HepG2 (cell line): Measurements from ENCODE around the gene USF1. TPM values are rescaled to one million over a fixed set of nuclear protein-coding genes. Genes with fewer than 3 reads are reported as not detected.

Source experiments
- ARID4A ChIP-seq: sonication (generic); formaldehyde crosslinking; IDR thresholded peaks from 2 replicates; pipeline ENCODE4 v1.5.0; 2020; ENCODE audit warnings: mild to moderate bottlenecking, missing genetic modification reagents, borderline replicate concordance
- ATF7 ChIP-seq, 2 experiments: fragments of 450-650 bp in 1 of 2; sonication (generic) in 1 of 2; formaldehyde crosslinking in 1 of 2; IDR thresholded peaks; 2 replicates each; pipeline versions ENCODE4 v1.4.0 to v1.6.1; 2016 to 2020; ENCODE audit warnings: antibody characterized with exemption in 1 of 2, mild to moderate bottlenecking in 1 of 2, missing genetic modification reagents in 1 of 2
- GLMP ChIP-seq: sonication (generic); formaldehyde crosslinking; IDR thresholded peaks from 2 replicates; pipeline ENCODE4 v1.9.0; 2021; ENCODE audit warnings: missing genetic modification reagents, mild to moderate bottlenecking, borderline replicate concordance
- KMT2A ChIP-seq: sonication (generic); formaldehyde crosslinking; IDR thresholded peaks from 2 replicates; pipeline ENCODE4 v1.4.0; 2020; ENCODE audit warnings: missing genetic modification reagents
- NFKB2 ChIP-seq: sonication (generic); formaldehyde crosslinking; IDR thresholded peaks from 2 replicates; pipeline ENCODE4 v1.4.0; 2020; ENCODE audit warnings: missing genetic modification reagents, borderline replicate concordance
- NR2C2 ChIP-seq: sonication (generic); formaldehyde crosslinking; IDR thresholded peaks from 2 replicates; pipeline ENCODE4 v1.4.0; 2020; ENCODE audit warnings: missing genetic modification reagents, mild to moderate bottlenecking, moderate library complexity, borderline replicate concordance
- NR2F6 ChIP-seq, 2 experiments: IDR thresholded peaks; 2 replicates each; pipeline ENCODE4 v1.6.1; 2016; ENCODE audit warnings: antibody characterized with exemption in 1 of 2, mild to moderate bottlenecking in 1 of 2
- PHF20 ChIP-seq: sonication (generic); formaldehyde crosslinking; IDR thresholded peaks from 2 replicates; pipeline ENCODE4 v1.5.0; 2020; ENCODE audit warnings: mild to moderate bottlenecking, missing genetic modification reagents
- PITX1 ChIP-seq: sonication (generic); formaldehyde crosslinking; IDR thresholded peaks from 2 replicates; pipeline ENCODE4 v1.5.1; 2020; ENCODE audit warnings: mild to moderate bottlenecking, missing genetic modification reagents
- TBX2 ChIP-seq: sonication (generic); formaldehyde crosslinking; IDR thresholded peaks from 2 replicates; pipeline ENCODE4 v1.5.0; 2020; ENCODE audit warnings: missing genetic modification reagents, mild to moderate bottlenecking, borderline replicate concordance
- TGIF2 ChIP-seq: IDR thresholded peaks from 2 replicates; pipeline ENCODE4 v1.6.1; 2016; ENCODE audit warnings: control low read depth, missing compliant biosample characterization
- ZBTB20 ChIP-seq: sonication (generic); formaldehyde crosslinking; IDR thresholded peaks from 2 replicates; pipeline ENCODE4 v1.8.1; 2023; ENCODE audit warnings: missing genetic modification reagents, low read depth, mild to moderate bottlenecking, borderline replicate concordance
- ZKSCAN5 ChIP-seq: sonication (generic); formaldehyde crosslinking; IDR thresholded peaks from 2 replicates; pipeline ENCODE4 v1.5.1; 2020; ENCODE audit warnings: mild to moderate bottlenecking, missing genetic modification reagents
- ZNF124 ChIP-seq: sonication (generic); formaldehyde crosslinking; IDR thresholded peaks from 2 replicates; pipeline ENCODE4 v1.4.0; 2020; ENCODE audit warnings: missing genetic modification reagents
- ZNF264 ChIP-seq: sonication (generic); formaldehyde crosslinking; IDR thresholded peaks from 2 replicates; pipeline ENCODE4 v1.4.0; 2020; ENCODE audit warnings: missing genetic modification reagents
- ZNF282 ChIP-seq: fragments of 450-650 bp; IDR thresholded peaks from 2 replicates; pipeline ENCODE4 v1.6.1; 2018; ENCODE audit not compliant: partially characterized antibody
- ZNF737 ChIP-seq: sonication (generic); formaldehyde crosslinking; IDR thresholded peaks from 2 replicates; pipeline ENCODE4 v1.5.0; 2020; ENCODE audit warnings: missing genetic modification reagents, mild to moderate bottlenecking, borderline replicate concordance
- ZUFSP ChIP-seq: sonication (generic); formaldehyde crosslinking; IDR thresholded peaks from 2 replicates; pipeline ENCODE4 v1.9.0; 2021; ENCODE audit warnings: missing genetic modification reagents, mild to moderate bottlenecking, borderline replicate concordance
- polyA plus RNA-seq, 8 experiments: library from polyadenylated mRNA; depleted of rRNA in 3 of 8; stranded (reverse) in 7 of 8; unstranded in 1 of 8; fragments of >200 nt; fragmentation: Illumina TruSeq in 4 of 8; extraction: Trizol in 4 of 8; gene quantifications; 2 replicates each; pipeline versions ENCODE4 v1.2.1 to v1.2.3, GENCODE V29; 2011 to 2016; ENCODE audit warnings: low read depth in 4 of 8, missing spikeins in 1 of 8, mixed read lengths in 1 of 8; ENCODE audit not compliant: insufficient read depth in 1 of 8
- total RNA-seq, 5 experiments: library from RNA; depleted of rRNA; stranded (reverse); fragments of >200 nt; fragmentation: Illumina TruSeq; extraction: Trizol; gene quantifications; 2 replicates each; pipeline ENCODE4 v1.2.3, GENCODE V29; 2016; ENCODE audit warnings: low read depth in 1 of 5
- TF ChIP-seq, protein P1 (sequence below): sonication (generic); formaldehyde crosslinking; conservative IDR thresholded peaks from 2 replicates; pipeline ENCODE4 v1.4.0; 2020; ENCODE audit warnings: missing genetic modification reagents
- TF ChIP-seq, protein P2 (sequence below): IDR thresholded peaks from 2 replicates; pipeline ENCODE4 v1.6.1; 2012; ENCODE audit warnings: inconsistent platforms

Gene USF1
- total and polyA plus RNA-seq, 2 of the 13 experiments (the other 11 are each of a cell fraction or from before 2014, with no cell fraction given), result 26.9 to 39.4 TPM

GRCh38 chr1:161044908-161045735 lies 655 bp downstream of the USF1 start (continued):
- no peak for TF ChIP-seq ZNF737
- TF ChIP-seq PITX1 (CRISPR knock-in tag), result peak; percentile 58; the same call in 1 of the 2 replicates
- 0 out of 2 replicates have a peak, but pooled peaks have one; percentile 5 for TF ChIP-seq ZBTB20
- TF ChIP-seq ATF7 (IDR thresholded peaks at IDR 0.05), result no peak
- TF ChIP-seq ATF7 (CRISPR knock-in tag; IDR thresholded peaks at IDR 0.05), result no peak
- peak; percentile 94 for TF ChIP-seq NR2C2 (CRISPR knock-in tag)
- TF ChIP-seq GLMP (CRISPR knock-in tag), result no peak
- TF ChIP-seq ZNF264 (CRISPR knock-in tag), result 0 out of 2 replicates have a peak, but pooled peaks have one; percentile 27
- TF ChIP-seq ZKSCAN5 (CRISPR knock-in tag), result no peak
- TF ChIP-seq TGIF2 (CRISPR knock-in tag), result peak; percentile 39; the same call in 1 of the 2 replicates
- TF ChIP-seq, protein P1, sequence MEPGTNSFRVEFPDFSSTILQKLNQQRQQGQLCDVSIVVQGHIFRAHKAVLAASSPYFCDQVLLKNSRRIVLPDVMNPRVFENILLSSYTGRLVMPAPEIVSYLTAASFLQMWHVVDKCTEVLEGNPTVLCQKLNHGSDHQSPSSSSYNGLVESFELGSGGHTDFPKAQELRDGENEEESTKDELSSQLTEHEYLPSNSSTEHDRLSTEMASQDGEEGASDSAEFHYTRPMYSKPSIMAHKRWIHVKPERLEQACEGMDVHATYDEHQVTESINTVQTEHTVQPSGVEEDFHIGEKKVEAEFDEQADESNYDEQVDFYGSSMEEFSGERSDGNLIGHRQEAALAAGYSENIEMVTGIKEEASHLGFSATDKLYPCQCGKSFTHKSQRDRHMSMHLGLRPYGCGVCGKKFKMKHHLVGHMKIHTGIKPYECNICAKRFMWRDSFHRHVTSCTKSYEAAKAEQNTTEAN (CRISPR knock-in tag), result no peak
- peak; percentile 44; the same call in 1 of the 2 replicates for TF ChIP-seq KMT2A (CRISPR knock-in tag)
- no peak for TF ChIP-seq NR2F6 (IDR thresholded peaks at IDR 0.05)
- 0 out of 2 replicates have a peak, but pooled peaks have one; percentile 14 for TF ChIP-seq NR2F6 (CRISPR knock-in tag; IDR thresholded peaks at IDR 0.05)
- TF ChIP-seq ARID4A (CRISPR knock-in tag), result peak; percentile 46; the same call in 1 of the 2 replicates
- TF ChIP-seq ZNF124 (CRISPR knock-in tag), result 0 out of 2 replicates have a peak, but pooled peaks have one; percentile 13
- TF ChIP-seq, protein P2, sequence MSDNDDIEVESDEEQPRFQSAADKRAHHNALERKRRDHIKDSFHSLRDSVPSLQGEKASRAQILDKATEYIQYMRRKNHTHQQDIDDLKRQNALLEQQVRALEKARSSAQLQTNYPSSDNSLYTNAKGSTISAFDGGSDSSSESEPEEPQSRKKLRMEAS, result no peak
- peak; percentile 22; the same call in 1 of the 2 replicates for TF ChIP-seq PHF20 (CRISPR knock-in tag)
- TF ChIP-seq ZNF282, result no peak
- TF ChIP-seq NFKB2 (CRISPR knock-in tag), result peak; percentile 28; the same call in 1 of the 2 replicates
- TF ChIP-seq TBX2 (CRISPR knock-in tag), result no peak
- no peak for TF ChIP-seq ZUFSP
